WTC11 (cell line): ENCODE results near the gene CBS. TPM values are rescaled to one million over a fixed set of nuclear protein-coding genes. Genes with fewer than 3 reads are reported as not detected.
"Not testable (repeated sequence)": the region's sequence is repeated elsewhere in the genome, so short reads cannot be mapped to it uniquely, and the experiment has no call there.

Source experiments
- ATAC-seq: fragments of 200-7000 bp; cut with Tn5 transposase; 2 replicates; pipeline ENCODE4 v1.10.0; 2021; ENCODE audit warnings: mild to moderate bottlenecking, moderate library complexity
- CTCF ChIA-PET: fragments of 300-600 bp; sonication (Branson Sonifier 250); formaldehyde crosslinking; loops from one replicate; lab custom pipeline; 2021; ENCODE audit warnings: antibody characterized with exemption; lab: Charles Lee
- POLR2A ChIA-PET: fragments of 350-600 bp; sonication (Branson Sonifier 250); formaldehyde crosslinking; loops from one replicate; lab custom pipeline; 2021; ENCODE audit warnings: antibody characterized with exemption; lab: Charles Lee
- DNase-seq: peaks from one replicate; pipeline ENCODE4 v3.0.0; 2021; ENCODE audit warnings: low spot score
- H3K27ac Mint-ChIP-seq: 2 replicates; pipeline ENCODE4 v1.8.0; 2021; ENCODE audit warnings: mixed read lengths
- H3K27me3 Mint-ChIP-seq: 2 replicates; pipeline ENCODE4 v1.8.0; 2021; ENCODE audit warnings: low read depth, mild to moderate bottlenecking, moderate library complexity, mixed read lengths
- H3K36me3 Mint-ChIP-seq: 2 replicates; pipeline ENCODE4 v1.8.0; 2021; ENCODE audit warnings: mixed read lengths
- H3K4me1 Mint-ChIP-seq: 2 replicates; pipeline ENCODE4 v1.8.0; 2022; ENCODE audit warnings: mixed read lengths
- H3K4me3 Mint-ChIP-seq: 2 replicates; pipeline ENCODE4 v1.8.0; 2021; ENCODE audit warnings: mild to moderate bottlenecking, moderate library complexity, mixed read lengths
- H3K9me3 Mint-ChIP-seq: 2 replicates; pipeline ENCODE4 v1.8.0; 2021; ENCODE audit warnings: mixed read lengths
- PRRX2 ChIP-seq: fragments of 250-450 bp; sonication (Bioruptor Pico); IDR thresholded peaks from 2 replicates; pipeline ENCODE4 v1.8.0; 2021; ENCODE audit warnings: mild to moderate bottlenecking
- ZNF416 ChIP-seq: fragments of 250-450 bp; sonication (Bioruptor Pico); IDR thresholded peaks from 2 replicates; pipeline ENCODE4 v1.9.0; 2021; ENCODE audit warnings: mild to moderate bottlenecking, inconsistent platforms
- total RNA-seq: library from RNA; stranded (reverse); gene quantifications from 3 replicates; pipeline ENCODE4 v1.2.3, GENCODE V29; 2021

CBS gene
- total RNA-seq, 1 experiment from 2014 or later, result 844 TPM

GRCh38 chr21:43064265-43064917 lies 11.2 kb downstream of the CBS start:
- H3K9me3 Mint-ChIP-seq, POLR2A ChIA-PET, ATAC-seq, H3K4me1 Mint-ChIP-seq, H3K27ac Mint-ChIP-seq, H3K27me3 Mint-ChIP-seq, H3K4me3 Mint-ChIP-seq, H3K36me3 Mint-ChIP-seq, CTCF ChIA-PET, DNase-seq: not testable (repeated sequence)

GRCh38 chr21:43062955-43063664 lies 12.5 kb downstream of the CBS start:
- POLR2A ChIA-PET, DNase-seq, H3K36me3 Mint-ChIP-seq, H3K27me3 Mint-ChIP-seq, CTCF ChIA-PET, H3K4me3 Mint-ChIP-seq, H3K9me3 Mint-ChIP-seq, H3K4me1 Mint-ChIP-seq, ATAC-seq, H3K27ac Mint-ChIP-seq: not testable (repeated sequence)

- H3K36me3 Mint-ChIP-seq, ATAC-seq, H3K4me1 Mint-ChIP-seq, H3K9me3 Mint-ChIP-seq, H3K27ac Mint-ChIP-seq, H3K27me3 Mint-ChIP-seq, H3K4me3 Mint-ChIP-seq, CTCF ChIA-PET, DNase-seq, POLR2A ChIA-PET: not testable (repeated sequence)
These were observed 22.5 kb downstream of the CBS start for GRCh38 chr21:43053112-43053511.

GRCh38 chr21:43045876-43046821 lies 29.5 kb downstream of the CBS start:
- DNase-seq, H3K4me3 Mint-ChIP-seq, H3K27ac Mint-ChIP-seq, H3K36me3 Mint-ChIP-seq, H3K27me3 Mint-ChIP-seq, POLR2A ChIA-PET, H3K4me1 Mint-ChIP-seq, CTCF ChIA-PET, H3K9me3 Mint-ChIP-seq: not testable (repeated sequence)
- ATAC-seq, result peak; percentile 7

- H3K27me3 Mint-ChIP-seq, H3K4me1 Mint-ChIP-seq, H3K9me3 Mint-ChIP-seq, POLR2A ChIA-PET, DNase-seq, H3K4me3 Mint-ChIP-seq, H3K36me3 Mint-ChIP-seq: not testable (repeated sequence)
- CTCF ChIA-PET, result interaction anchor here (1.0 kb wide), 1 partner anchor 12 kb away, joined by 3 read pairs; no protein-coding TSS in a partner anchor
- peak; percentile 24 for ATAC-seq
- 0 out of 2 replicates have a peak overlapping the region, but pooled peaks have one; percentile 45 for H3K27ac Mint-ChIP-seq
- TF ChIP-seq PRRX2 (CRISPR knock-in tag) (0 out of 2 replicates have a peak, but pooled peaks have one; percentile 58), ZNF416 (CRISPR knock-in tag) (peak; percentile 79; the same call in 1 of the 2 replicates)
These were observed 30.3 kb downstream of the CBS start for GRCh38 chr21:43045165-43045875.

- H3K36me3 Mint-ChIP-seq, H3K4me3 Mint-ChIP-seq, H3K27me3 Mint-ChIP-seq, H3K27ac Mint-ChIP-seq, H3K4me1 Mint-ChIP-seq, H3K9me3 Mint-ChIP-seq, POLR2A ChIA-PET: not testable (repeated sequence)
- DNase-seq (peak; percentile 23), ATAC-seq (peak; percentile 12)
- CTCF ChIA-PET, result interaction anchor here (1.0 kb wide), 1 partner anchor 11 kb away, joined by 3 read pairs; no protein-coding TSS in a partner anchor
These were observed 31.1 kb downstream of the CBS start for GRCh38 chr21:43044547-43044946.

- H3K4me1 Mint-ChIP-seq, H3K4me3 Mint-ChIP-seq, CTCF ChIA-PET, H3K27me3 Mint-ChIP-seq, DNase-seq, H3K9me3 Mint-ChIP-seq, POLR2A ChIA-PET, H3K36me3 Mint-ChIP-seq, ATAC-seq: not testable (repeated sequence)
- H3K27ac Mint-ChIP-seq, result peak overlapping the region; percentile 90
These were observed 32.3 kb downstream of the CBS start for GRCh38 chr21:43043291-43043690.

GRCh38 chr21:43042169-43042568 lies 33.5 kb downstream of the CBS start:
- H3K4me3 Mint-ChIP-seq, H3K4me1 Mint-ChIP-seq, ATAC-seq, POLR2A ChIA-PET, CTCF ChIA-PET, H3K27ac Mint-ChIP-seq, H3K27me3 Mint-ChIP-seq, H3K36me3 Mint-ChIP-seq, DNase-seq, H3K9me3 Mint-ChIP-seq: not testable (repeated sequence)

- H3K27ac Mint-ChIP-seq, H3K36me3 Mint-ChIP-seq, DNase-seq, POLR2A ChIA-PET, H3K27me3 Mint-ChIP-seq, H3K4me1 Mint-ChIP-seq, ATAC-seq, H3K9me3 Mint-ChIP-seq, H3K4me3 Mint-ChIP-seq, CTCF ChIA-PET: not testable (repeated sequence)
These were observed 37.0 kb downstream of the CBS start for GRCh38 chr21:43038659-43039044.

- H3K27ac Mint-ChIP-seq, H3K9me3 Mint-ChIP-seq, ATAC-seq, H3K27me3 Mint-ChIP-seq, H3K36me3 Mint-ChIP-seq, DNase-seq, POLR2A ChIA-PET, H3K4me3 Mint-ChIP-seq, CTCF ChIA-PET, H3K4me1 Mint-ChIP-seq: not testable (repeated sequence)
These were observed 37.5 kb downstream of the CBS start for GRCh38 chr21:43037918-43038658.
